IMR-90 (cell line): ENCODE data around the gene SLC2A11. TPM values are rescaled to one million over a fixed set of nuclear protein-coding genes. Genes with fewer than 3 reads are reported as not detected.

Source experiments
- ATAC-seq: fragments of 200-7000 bp; cut with Tn5 transposase; 2 replicates; pipeline ENCODE4 v1.9.1; 2020; ENCODE audit warnings: low read depth, mild to moderate bottlenecking, moderate library complexity
- BruUV-seq: library from RNA; stranded (reverse); fragments of 400-500 nt; replicated peaks from 2 replicates; lab custom pipeline; 2021; lab: Mats Ljungman, UMichigan
- CTCF ChIA-PET: fragments of 300-600 bp; formaldehyde crosslinking; extraction: SDS; loops from one replicate; lab custom pipeline; 2021; ENCODE audit warnings: antibody characterized with exemption; lab: Yijun Ruan, JAX
- POLR2A ChIA-PET: fragments of 300-600 bp; sonication (Branson Sonifier 250); formaldehyde crosslinking; loops from one replicate; lab custom pipeline; 2022; ENCODE audit warnings: antibody characterized with exemption; ENCODE audit not compliant: unreplicated experiment; lab: Charles Lee
- DNase-seq: peaks from one replicate; pipeline ENCODE4 v3.0.0; 2013
- H2AFZ ChIP-seq: replicated peaks from 2 replicates; pipeline ENCODE3; 2013; ENCODE audit warnings: low read length, mild to moderate bottlenecking; ENCODE audit not compliant: poor library complexity
- H2AK5ac ChIP-seq: 2 replicates; pipeline ENCODE4 v1.6.1; 2013; ENCODE audit warnings: low read depth, low read length, inconsistent platforms
- H2AK9ac ChIP-seq: replicated peaks from 2 replicates; pipeline ENCODE3; 2013; ENCODE audit warnings: mild to moderate bottlenecking, low read depth, low read length, moderate library complexity; ENCODE audit not compliant: poor library complexity
- H2BK120ac ChIP-seq: 2 replicates; pipeline ENCODE4 v1.6.1; 2013; ENCODE audit warnings: low read depth, low read length, inconsistent platforms
- H2BK15ac ChIP-seq: 3 replicates; pipeline ENCODE4 v1.6.1; 2013; ENCODE audit warnings: low read depth, low read length, inconsistent platforms
- H2BK20ac ChIP-seq: 2 replicates; pipeline ENCODE4 v1.6.1; 2013; ENCODE audit warnings: low read depth, mild to moderate bottlenecking, inconsistent platforms, low read length, moderate library complexity
- H2BK5ac ChIP-seq: 2 replicates; pipeline ENCODE4 v1.6.1; 2013; ENCODE audit warnings: mild to moderate bottlenecking, low read depth, low read length, inconsistent platforms; ENCODE audit not compliant: poor library complexity, severe bottlenecking
- H3K14ac ChIP-seq: replicated peaks from 2 replicates; pipeline ENCODE4 v1.6.1; 2013; ENCODE audit warnings: low read depth, low read length, inconsistent platforms
- H3K18ac ChIP-seq: 2 replicates; pipeline ENCODE4 v1.6.1; 2013; ENCODE audit warnings: low read depth, low read length, control low read depth
- H3K23ac ChIP-seq: 2 replicates; pipeline ENCODE4 v1.6.1; 2013; ENCODE audit warnings: low read depth, low read length, inconsistent platforms
- H3K27ac ChIP-seq: 2 replicates; pipeline ENCODE4 v1.5.1; 2013; ENCODE audit warnings: mild to moderate bottlenecking, control low read depth, low read length; ENCODE audit not compliant: insufficient read depth
- H3K27me3 ChIP-seq: 2 replicates; pipeline ENCODE4 v1.6.1; 2013; ENCODE audit warnings: low read length; ENCODE audit not compliant: control insufficient read depth, insufficient read depth
- H3K36me3 ChIP-seq: 2 replicates; pipeline ENCODE4 v1.6.1; 2013; ENCODE audit warnings: low read length, mixed read lengths; ENCODE audit not compliant: control insufficient read depth, insufficient read depth
- H3K4ac ChIP-seq: 2 replicates; pipeline ENCODE4 v1.6.1; 2013; ENCODE audit warnings: low read depth, low read length, inconsistent platforms
- H3K4me1 ChIP-seq: 2 replicates; pipeline ENCODE4 v1.6.1; 2013; ENCODE audit warnings: low read length, mixed read lengths; ENCODE audit not compliant: control insufficient read depth, insufficient read depth
- H3K4me2 ChIP-seq: 2 replicates; pipeline ENCODE4 v1.6.1; 2013; ENCODE audit warnings: low read depth, mild to moderate bottlenecking, control low read depth, low read length, moderate library complexity
- H3K4me3 ChIP-seq: 2 replicates; pipeline ENCODE4 v1.5.1; 2013; ENCODE audit warnings: low read depth, mild to moderate bottlenecking, control low read depth, low read length, moderate library complexity; ENCODE audit not compliant: insufficient read depth
- H3K56ac ChIP-seq: 2 replicates; pipeline ENCODE4 v1.6.1; 2013; ENCODE audit warnings: low read length, inconsistent platforms; ENCODE audit not compliant: insufficient read depth; ENCODE audit errors: extremely low read depth
- H3K79me1 ChIP-seq, 2 experiments: 2 replicates each; pipeline ENCODE4 v1.6.1; 2013; ENCODE audit warnings: low read length in 2 of 2, inconsistent platforms in 1 of 2, low read depth in 1 of 2
- H3K9ac ChIP-seq: 2 replicates; pipeline ENCODE4 v1.6.1; 2013; ENCODE audit warnings: low read depth, low read length, control low read depth
- H3K9me1 ChIP-seq: 2 replicates; pipeline ENCODE4 v1.6.1; 2013; ENCODE audit warnings: low read length, inconsistent platforms; ENCODE audit not compliant: insufficient read depth
- H3K9me3 ChIP-seq: 2 replicates; pipeline ENCODE4 v1.6.1; 2013; ENCODE audit warnings: low read length; ENCODE audit not compliant: control insufficient read depth, insufficient read depth
- H4K20me1 ChIP-seq: 2 replicates; pipeline ENCODE4 v1.6.1; 2013; ENCODE audit warnings: low read length, inconsistent platforms; ENCODE audit not compliant: insufficient read depth
- H4K5ac ChIP-seq: 2 replicates; pipeline ENCODE4 v1.6.1; 2013; ENCODE audit warnings: mild to moderate bottlenecking, low read depth, low read length, control low read depth
- H4K8ac ChIP-seq, 2 experiments: 2 replicates each; pipeline ENCODE4 v1.6.1; 2013; ENCODE audit warnings: low read depth in 2 of 2, low read length in 2 of 2, control low read depth in 1 of 2, inconsistent platforms in 1 of 2
- H4K91ac ChIP-seq: 2 replicates; pipeline ENCODE4 v1.6.1; 2013; ENCODE audit warnings: low read depth, low read length, inconsistent platforms; ENCODE audit not compliant: insufficient read depth
- BHLHE40 ChIP-seq: fragments of 150-350 bp; IDR thresholded peaks from 2 replicates; pipeline ENCODE4 v1.6.1; 2016; ENCODE audit warnings: mild to moderate bottlenecking, low read depth, low read length
- CHD1 ChIP-seq: IDR thresholded peaks from 2 replicates; pipeline ENCODE4 v1.6.1; 2012; ENCODE audit warnings: low read depth, low read length, improper control_type of control experiment
- NFE2L2 ChIP-seq: fragments of 150-350 bp; IDR thresholded peaks from 2 replicates; pipeline ENCODE4 v1.6.1; 2016; ENCODE audit warnings: low read depth, mild to moderate bottlenecking, low read length
- WGBS, 2 experiments: methylation state at CpG; one replicate each; pipeline versions ENCODE4 v1.1.5 to v1.1.7; 2013; ENCODE audit warnings: missing lambda C conversion rate in 2 of 2; ENCODE audit not compliant: insufficient read length in 1 of 2; ENCODE audit errors: extremely low coverage in 2 of 2; 5-methylcytosine and 5-hydroxymethylcytosine counted together
- dilution Hi-C: fragments of 300-500 bp; cut with HindIII; formaldehyde crosslinking; loops from one replicate; pipeline ENCODE4 v1.14.3; 2018; ENCODE audit warnings: low sequenced_read_pairs; ENCODE audit not compliant: unreplicated experiment
- in situ Hi-C: fragments of 300-500 bp; cut with MboI; formaldehyde crosslinking; loops from 3 replicates; pipeline ENCODE4 v1.14.3; 2019; ENCODE audit warnings: low sequenced_read_pairs, inconsistent platforms, mixed read lengths
- intact Hi-C: fragments of 100-400 bp; cut with micrococcal nuclease; formaldehyde crosslinking; loops from 2 replicates; pipeline ENCODE4 v1.10.0; 2022
- polyA plus RNA-seq, 3 experiments: library from polyadenylated mRNA; depleted of rRNA; stranded (reverse); fragments of >200 nt; gene quantifications; 2 replicates each; pipeline ENCODE4 v1.2.3, GENCODE V29; 2012; ENCODE audit warnings: low replicate concordance in 1 of 3
- total RNA-seq: library from RNA; depleted of rRNA; stranded (reverse); fragments of >200 nt; gene quantifications from 2 replicates; pipeline ENCODE4 v1.2.3, GENCODE V29; 2012
- TF ChIP-seq, protein P1 (sequence below): fragments of 150-350 bp; IDR thresholded peaks from 2 replicates; pipeline ENCODE4 v1.6.1; 2017; ENCODE audit warnings: mild to moderate bottlenecking, antibody characterized with exemption, low read length, low read depth
- TF ChIP-seq, protein P2 (sequence below): fragments of 150-350 bp; IDR thresholded peaks from 2 replicates; pipeline ENCODE4 v1.6.1; 2016; ENCODE audit warnings: low read depth, mild to moderate bottlenecking, low read length, moderate library complexity, borderline replicate concordance

Gene SLC2A11
- total and polyA plus RNA-seq, 2 of the 4 experiments (the other 2 are of a cell fraction): 3.2 to 8.7 TPM

DNA sequence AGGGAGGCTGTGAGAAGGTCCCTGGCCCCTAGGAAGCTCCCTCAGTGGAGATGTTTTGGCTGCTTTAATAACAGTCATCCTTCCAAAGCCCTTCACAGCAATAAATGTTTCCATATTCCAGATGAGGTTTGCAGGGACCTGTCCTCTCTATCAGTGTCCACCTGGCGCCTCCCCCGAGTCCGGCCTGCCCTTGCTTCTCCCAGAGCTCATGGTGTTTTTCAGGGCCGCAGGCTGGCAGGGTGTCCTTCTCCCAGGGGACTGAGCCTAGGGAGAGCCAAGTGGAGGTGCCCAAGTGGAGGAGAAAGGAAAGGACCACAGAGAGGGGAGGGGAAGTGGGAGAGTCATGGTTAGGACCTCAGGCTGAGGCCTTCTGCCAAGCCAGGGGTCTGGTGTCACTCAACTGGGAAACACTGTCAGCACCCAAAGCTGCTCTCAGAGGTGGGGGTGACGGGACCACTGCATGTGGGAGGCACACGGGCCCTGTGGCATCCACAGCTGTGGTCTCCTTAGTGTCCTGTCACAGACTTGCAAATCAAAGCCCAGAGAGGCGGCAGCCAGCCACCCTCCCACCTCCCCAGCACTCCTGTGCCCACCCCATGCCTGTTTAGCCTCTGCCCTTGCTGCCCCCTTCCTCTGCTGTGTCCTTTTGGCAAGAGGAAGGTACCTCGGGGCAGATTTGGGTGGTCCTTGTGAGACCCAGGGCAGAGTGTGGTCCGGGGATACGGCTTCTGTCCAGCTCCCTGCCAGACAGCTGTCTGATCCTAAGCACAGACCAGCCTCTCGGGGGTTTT lies 25.3 kb upstream of the SLC2A11 start:
- DNase-seq (no peak), ATAC-seq (no peak)
- TF ChIP-seq CHD1 (no peak), BHLHE40 (no peak), NFE2L2 (no peak)
- TF ChIP-seq, protein P1, sequence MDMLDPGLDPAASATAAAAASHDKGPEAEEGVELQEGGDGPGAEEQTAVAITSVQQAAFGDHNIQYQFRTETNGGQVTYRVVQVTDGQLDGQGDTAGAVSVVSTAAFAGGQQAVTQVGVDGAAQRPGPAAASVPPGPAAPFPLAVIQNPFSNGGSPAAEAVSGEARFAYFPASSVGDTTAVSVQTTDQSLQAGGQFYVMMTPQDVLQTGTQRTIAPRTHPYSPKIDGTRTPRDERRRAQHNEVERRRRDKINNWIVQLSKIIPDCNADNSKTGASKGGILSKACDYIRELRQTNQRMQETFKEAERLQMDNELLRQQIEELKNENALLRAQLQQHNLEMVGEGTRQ: no peak
- TF ChIP-seq, protein P2, sequence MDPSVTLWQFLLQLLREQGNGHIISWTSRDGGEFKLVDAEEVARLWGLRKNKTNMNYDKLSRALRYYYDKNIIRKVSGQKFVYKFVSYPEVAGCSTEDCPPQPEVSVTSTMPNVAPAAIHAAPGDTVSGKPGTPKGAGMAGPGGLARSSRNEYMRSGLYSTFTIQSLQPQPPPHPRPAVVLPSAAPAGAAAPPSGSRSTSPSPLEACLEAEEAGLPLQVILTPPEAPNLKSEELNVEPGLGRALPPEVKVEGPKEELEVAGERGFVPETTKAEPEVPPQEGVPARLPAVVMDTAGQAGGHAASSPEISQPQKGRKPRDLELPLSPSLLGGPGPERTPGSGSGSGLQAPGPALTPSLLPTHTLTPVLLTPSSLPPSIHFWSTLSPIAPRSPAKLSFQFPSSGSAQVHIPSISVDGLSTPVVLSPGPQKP: no peak
- peaks cover 7 to 50% of the 10 kb centered on the region in 2 experiments for H3K79me1 ChIP-seq
- no peak overlapping the region for H3K56ac ChIP-seq
- H3K4me1 ChIP-seq: peaks cover 6% of the 10 kb centered on the region
- peaks cover 43% of the 10 kb centered on the region for H4K20me1 ChIP-seq
- H4K91ac ChIP-seq: no peak overlapping the region
- H3K14ac ChIP-seq: no peak overlapping the region
- H4K5ac ChIP-seq: no peak overlapping the region
- no TSS peak for BruUV-seq
- no peak overlapping the region for H2AFZ ChIP-seq
- no peak overlapping the region for H2AK9ac ChIP-seq
- peaks cover 15% of the 10 kb centered on the region for H3K9me1 ChIP-seq
- H2AK5ac ChIP-seq: no peak overlapping the region
- CTCF ChIA-PET: interaction anchor here (0.6 to 0.7 kb wide), 3 partner anchors 11 to 19 kb away, joined by 3 to 4 read pairs (median 3); no protein-coding TSS in a partner anchor
- H3K9ac ChIP-seq: no peak overlapping the region
- in situ Hi-C loops: no loop called here
- H3K27me3 ChIP-seq: no peaks in the 10 kb centered on the region
- no peak overlapping the region for H2BK15ac ChIP-seq
- H3K18ac ChIP-seq: no peak overlapping the region
- H3K9me3 ChIP-seq: peaks cover 3% of the 10 kb centered on the region; the same call in 1 of the 2 replicates
- H3K23ac ChIP-seq: no peak overlapping the region
- dilution Hi-C loops: no loop called here
- POLR2A ChIA-PET: no interaction called here
- H3K36me3 ChIP-seq: peaks cover 63% of the 10 kb centered on the region
- H2BK120ac ChIP-seq: no peak overlapping the region
- H2BK20ac ChIP-seq: no peak overlapping the region
- intact Hi-C loops: no loop called here
- H3K4me3 ChIP-seq: no peak overlapping the region
- no peak overlapping the region for H3K4ac ChIP-seq
- 100% methylated on average over 3 of the region's 11 CpGs; no CpG with 5 or more reads in 1 of the 2 experiments for WGBS, 2 experiments
- no peak overlapping the region for H3K27ac ChIP-seq
- H3K4me2 ChIP-seq: no peak overlapping the region
- H4K8ac ChIP-seq: no peak overlapping the region
- H2BK5ac ChIP-seq: no peak overlapping the region
